GM19025 (cell line): ENCODE measurements around the gene SLC28A3.
"Not testable (repeated sequence)": the region's sequence is repeated elsewhere in the genome, so short reads cannot be mapped to it uniquely, and the experiment has no call there.

Experiments used
- ATAC-seq: cut with Tn5 transposase; IDR thresholded peaks from one replicate; pipeline ENCODE4 v1.9.1; 2021; ENCODE audit warnings: mild to moderate bottlenecking, low read depth, moderate library complexity; ENCODE audit not compliant: unreplicated experiment

The SLC28A3 gene, protein sequence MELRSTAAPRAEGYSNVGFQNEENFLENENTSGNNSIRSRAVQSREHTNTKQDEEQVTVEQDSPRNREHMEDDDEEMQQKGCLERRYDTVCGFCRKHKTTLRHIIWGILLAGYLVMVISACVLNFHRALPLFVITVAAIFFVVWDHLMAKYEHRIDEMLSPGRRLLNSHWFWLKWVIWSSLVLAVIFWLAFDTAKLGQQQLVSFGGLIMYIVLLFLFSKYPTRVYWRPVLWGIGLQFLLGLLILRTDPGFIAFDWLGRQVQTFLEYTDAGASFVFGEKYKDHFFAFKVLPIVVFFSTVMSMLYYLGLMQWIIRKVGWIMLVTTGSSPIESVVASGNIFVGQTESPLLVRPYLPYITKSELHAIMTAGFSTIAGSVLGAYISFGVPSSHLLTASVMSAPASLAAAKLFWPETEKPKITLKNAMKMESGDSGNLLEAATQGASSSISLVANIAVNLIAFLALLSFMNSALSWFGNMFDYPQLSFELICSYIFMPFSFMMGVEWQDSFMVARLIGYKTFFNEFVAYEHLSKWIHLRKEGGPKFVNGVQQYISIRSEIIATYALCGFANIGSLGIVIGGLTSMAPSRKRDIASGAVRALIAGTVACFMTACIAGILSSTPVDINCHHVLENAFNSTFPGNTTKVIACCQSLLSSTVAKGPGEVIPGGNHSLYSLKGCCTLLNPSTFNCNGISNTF

GRCh38 chr9:84340535-84340934, at the start of gene SLC28A3:
TSS of gene SLC28A3 (minus strand) at chr9:84340758. CDS start at chr9:84340633, 125 bp downstream.
- no peak for ATAC-seq

GRCh38 chr9:84390254-84390653, 49.7 kb upstream of the SLC28A3 start:
- ATAC-seq, result not testable (repeated sequence)

DNA sequence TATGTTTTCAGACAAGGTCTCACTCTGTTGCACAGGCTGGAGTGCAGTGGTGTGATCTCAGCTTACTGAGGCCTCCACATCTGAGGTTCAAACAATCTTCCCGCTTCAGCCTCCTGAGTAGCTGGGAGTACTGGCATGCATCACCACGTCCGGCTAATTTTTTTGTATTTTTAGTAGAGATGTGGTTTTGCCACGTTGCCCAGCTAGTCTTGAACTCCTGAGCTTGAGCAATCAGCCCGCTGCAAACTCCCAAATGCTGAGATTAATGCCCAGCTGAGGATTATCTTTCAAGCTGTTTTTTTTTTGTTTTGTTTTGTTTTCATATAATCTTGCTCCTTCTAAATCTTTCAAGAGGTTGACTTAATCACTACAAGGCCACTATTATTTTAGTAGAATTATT, 47.3 kb upstream of the SLC28A3 start:
- ATAC-seq, result no peak

GRCh38 chr9:84386753-84387152, 46.2 kb upstream of the SLC28A3 start:
- ATAC-seq, result no peak

DNA sequence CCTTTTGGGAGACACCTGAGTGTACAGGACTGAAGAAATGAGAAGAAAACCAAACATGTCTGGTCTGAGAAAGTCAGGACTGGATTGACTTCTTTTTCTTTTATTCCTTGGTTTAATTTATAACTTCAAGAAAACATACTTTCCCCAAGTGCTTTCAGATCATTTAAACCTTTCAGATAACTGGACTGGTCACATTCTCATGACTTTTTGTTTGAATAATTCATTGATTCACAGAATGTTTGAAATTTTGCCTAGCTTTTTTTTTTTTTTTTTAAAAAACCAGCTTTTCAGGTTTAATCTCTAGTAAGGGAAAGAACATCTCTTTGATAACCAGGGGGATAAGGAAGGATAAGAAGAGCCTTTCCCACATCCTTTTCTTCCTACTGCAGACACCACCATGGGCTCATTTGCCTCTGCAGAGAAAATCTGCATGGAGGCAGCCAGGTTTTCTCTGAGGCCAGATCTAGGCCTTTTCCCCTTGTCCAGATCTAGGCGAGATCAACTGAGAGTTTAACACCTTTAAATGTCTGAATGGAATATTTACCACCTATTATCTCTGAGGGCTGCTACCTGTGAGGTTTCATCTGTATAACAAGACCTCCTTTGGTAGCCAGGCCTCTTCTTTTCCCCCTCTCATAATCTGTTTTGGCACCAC, 45.0 kb upstream of the SLC28A3 start:
- no peak for ATAC-seq

DNA sequence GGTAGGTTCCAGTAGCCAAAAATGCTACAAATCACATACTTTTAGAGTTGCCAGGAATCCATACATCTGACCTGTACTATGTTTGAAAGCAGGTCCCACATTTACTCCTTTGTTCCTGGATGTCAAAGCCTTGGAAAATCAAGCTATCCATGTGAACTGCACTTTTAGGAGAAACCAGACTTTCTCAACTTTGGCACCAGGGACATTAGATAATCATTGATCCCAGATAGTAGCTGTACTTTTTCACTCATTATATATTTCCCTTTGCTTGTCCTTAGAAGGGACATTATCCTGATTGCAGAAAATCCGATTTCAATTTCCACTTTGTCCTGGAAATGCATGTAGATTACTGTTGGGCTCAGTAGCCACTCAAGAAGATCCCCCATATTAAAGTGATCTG, 44.1 kb upstream of the SLC28A3 start:
- ATAC-seq, result no peak

DNA sequence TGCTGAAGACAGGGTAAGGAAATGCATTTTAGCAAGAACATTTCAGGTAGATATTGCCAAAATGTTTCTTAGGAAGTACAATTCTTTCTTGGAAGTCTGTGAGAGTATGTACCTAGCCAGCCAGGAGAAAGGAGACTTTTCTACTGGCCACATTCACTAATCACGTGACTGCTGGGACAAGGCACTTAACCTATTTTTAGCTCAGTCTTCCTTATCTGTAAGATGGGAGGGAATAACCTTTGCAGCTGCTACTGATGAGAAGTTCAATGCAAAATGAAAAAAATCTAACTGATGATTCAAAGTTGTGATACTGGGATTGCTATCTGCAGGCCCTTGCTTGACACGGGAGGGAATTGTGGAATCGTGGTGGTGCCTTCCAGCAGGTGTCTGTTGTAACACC, 42.6 kb upstream of the SLC28A3 start:
- no peak for ATAC-seq

- ATAC-seq, result no peak
These were observed 42.2 kb upstream of the SLC28A3 start for GRCh38 chr9:84382720-84383119.

DNA sequence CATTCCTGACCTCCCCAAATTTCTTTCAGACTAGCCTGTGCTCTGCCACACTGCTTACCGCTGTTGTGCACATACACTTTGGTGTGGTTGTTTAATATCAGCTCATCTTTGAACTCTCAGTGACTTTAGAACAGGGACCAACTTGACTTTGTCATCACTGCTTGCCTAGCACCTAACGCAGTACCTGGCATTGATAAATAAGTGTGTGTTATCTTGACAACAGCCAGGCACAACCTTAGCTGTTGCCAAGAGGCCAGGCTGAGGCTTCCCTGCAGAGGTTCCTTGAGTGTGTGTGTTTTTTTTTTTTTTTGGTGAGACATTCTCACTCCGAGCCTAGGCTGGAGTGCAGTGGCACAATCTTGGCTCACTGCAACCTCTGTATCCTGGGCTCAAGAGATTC, 41.0 kb upstream of the SLC28A3 start:
- ATAC-seq, result no peak

GRCh38 chr9:84379740-84380139, 39.2 kb upstream of the SLC28A3 start:
- no peak for ATAC-seq

GRCh38 chr9:84375954-84376353, 35.4 kb upstream of the SLC28A3 start:
- ATAC-seq, result no peak

GRCh38 chr9:84374516-84374915, 34.0 kb upstream of the SLC28A3 start:
- ATAC-seq, result no peak

DNA sequence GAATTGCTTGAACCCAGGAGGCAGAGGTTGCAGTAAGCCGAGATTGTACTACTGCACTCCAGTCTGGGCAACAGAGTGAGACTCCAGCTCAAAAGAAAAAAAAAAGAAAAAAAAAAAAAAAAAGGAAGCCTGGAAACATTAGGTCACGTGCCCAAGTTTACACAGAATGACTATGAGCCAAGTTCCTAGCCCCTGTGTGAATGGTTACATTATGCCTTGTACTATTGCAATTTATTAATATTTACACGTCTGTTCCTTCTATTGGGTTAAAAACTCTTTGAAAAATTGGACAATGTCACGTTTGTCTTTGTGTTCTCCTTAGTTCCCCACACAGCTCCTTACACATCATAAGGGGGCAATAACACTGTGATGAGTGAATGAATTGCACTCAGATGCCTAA, 33.5 kb upstream of the SLC28A3 start:
- no peak for ATAC-seq

- ATAC-seq, result no peak
These were observed 31.2 kb upstream of the SLC28A3 start for GRCh38 chr9:84371737-84372136.

GRCh38 chr9:84368601-84369000, 28.0 kb upstream of the SLC28A3 start:
- ATAC-seq, result no peak

- ATAC-seq, result not testable (repeated sequence)
These were observed 27.2 kb upstream of the SLC28A3 start for GRCh38 chr9:84367726-84368125.

GRCh38 chr9:84366683-84367082, 26.1 kb upstream of the SLC28A3 start:
- ATAC-seq, result no peak

GRCh38 chr9:84364894-84365490, 24.4 kb upstream of the SLC28A3 start:
- ATAC-seq, result not testable (repeated sequence)

DNA sequence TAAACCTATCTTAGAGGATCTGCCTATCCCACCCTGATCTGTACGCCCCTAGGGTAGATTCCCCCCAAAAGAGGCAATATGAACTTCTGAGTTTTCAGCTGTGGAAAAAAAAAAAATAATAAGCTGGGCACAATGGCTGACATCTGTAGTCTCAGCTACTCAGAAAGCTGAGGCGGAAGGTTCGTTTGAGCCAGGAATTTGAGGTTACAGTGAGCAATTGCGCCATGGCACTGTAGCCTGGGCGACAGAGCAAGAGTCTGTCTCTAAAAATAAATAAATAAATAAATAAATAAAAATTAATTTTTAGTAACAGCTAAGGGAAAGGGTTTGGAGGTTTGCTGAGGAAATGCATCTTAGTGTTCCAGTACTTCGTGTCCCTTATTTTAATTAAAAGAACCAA, 21.1 kb upstream of the SLC28A3 start:
- ATAC-seq, result no peak

DNA sequence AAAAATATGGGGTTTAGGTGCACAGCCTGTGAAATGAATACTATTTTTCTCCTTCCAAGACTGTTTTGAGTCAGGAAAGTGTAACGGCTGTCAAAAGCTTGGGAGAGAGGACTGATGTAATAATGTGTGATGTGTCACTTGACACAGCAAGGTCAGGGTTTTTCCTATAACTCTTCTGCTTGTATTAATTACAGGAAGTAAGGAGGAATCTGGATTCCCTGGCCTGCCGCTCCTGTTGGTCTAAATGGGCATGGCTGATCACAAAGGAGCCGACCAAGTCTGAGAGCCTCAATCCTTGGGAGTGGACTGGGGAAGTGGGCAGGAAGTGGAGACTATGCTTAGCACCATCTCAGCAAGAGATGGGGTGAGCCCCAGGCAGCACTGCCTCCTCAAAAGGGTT, 16.7 kb upstream of the SLC28A3 start:
- ATAC-seq, result no peak

- no peak for ATAC-seq
These were observed 13.5 kb upstream of the SLC28A3 start for GRCh38 chr9:84354035-84354434.
